Effector memory CD4-positive, alpha-beta T cell (primary cell): Measurements from ENCODE around the gene CDC42BPA.

Source experiments
- DNase-seq, 3 donors: peaks; one replicate each; pipeline ENCODE4 v3.0.0-alpha.2; 2020
- H3K27ac ChIP-seq: 2 replicates; pipeline ENCODE4 v1.7.0; 2013; ENCODE audit warnings: mild to moderate bottlenecking, low read length, moderate library complexity; ENCODE audit not compliant: insufficient read depth, poor library complexity, severe bottlenecking
- H3K27me3 ChIP-seq: replicated peaks from 2 replicates; pipeline ENCODE4 v1.7.0; 2013; ENCODE audit warnings: mild to moderate bottlenecking, low read length; ENCODE audit not compliant: insufficient read depth, control insufficient read depth, poor library complexity, severe bottlenecking
- H3K36me3 ChIP-seq: 2 replicates; pipeline ENCODE4 v1.7.0; 2013; ENCODE audit warnings: mild to moderate bottlenecking, low read length, moderate library complexity; ENCODE audit not compliant: control insufficient read depth, insufficient read depth
- H3K4me1 ChIP-seq: 2 replicates; pipeline ENCODE4 v1.7.0; 2013; ENCODE audit warnings: low read length, mild to moderate bottlenecking; ENCODE audit not compliant: control insufficient read depth, insufficient read depth, poor library complexity, severe bottlenecking
- H3K4me3 ChIP-seq: 2 replicates; pipeline ENCODE4 v1.7.0; 2013; ENCODE audit warnings: low read length, low read depth, mild to moderate bottlenecking; ENCODE audit not compliant: insufficient read depth, poor library complexity, severe bottlenecking
- H3K9me3 ChIP-seq: 2 replicates; pipeline ENCODE4 v1.7.0; 2013; ENCODE audit warnings: mild to moderate bottlenecking, low read length, moderate library complexity; ENCODE audit not compliant: control insufficient read depth

CDC42BPA gene

DNA sequence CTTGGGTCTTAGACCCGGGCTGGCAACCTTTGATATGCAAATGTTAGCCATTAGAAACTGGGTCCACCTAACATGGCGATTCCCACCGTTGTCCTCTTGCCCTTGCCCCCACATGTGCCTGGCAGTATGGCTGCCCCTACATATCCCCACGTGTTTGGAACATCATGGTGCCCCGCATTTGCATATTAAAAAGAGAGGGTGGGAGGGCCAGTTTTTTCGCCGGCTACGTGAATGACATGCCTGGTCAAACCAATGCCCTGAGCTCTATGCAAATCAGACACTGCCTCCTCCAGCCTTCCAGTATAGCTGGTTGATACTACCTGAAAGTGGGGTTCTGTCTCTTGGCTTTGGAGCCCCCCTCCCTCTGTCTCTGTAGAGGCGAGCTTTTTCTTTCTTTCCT, 133.0 kb downstream of the CDC42BPA start:
- Histone ChIP-seq H3K4me3 (no peak overlapping the region), H3K27me3 (no peaks in the 10 kb centered on the region), H3K27ac (no peak overlapping the region), H3K4me1 (no peaks in the 10 kb centered on the region), H3K36me3 (no peaks in the 10 kb centered on the region), H3K9me3 (no peaks in the 10 kb centered on the region)
- no peak for DNase-seq

DNA sequence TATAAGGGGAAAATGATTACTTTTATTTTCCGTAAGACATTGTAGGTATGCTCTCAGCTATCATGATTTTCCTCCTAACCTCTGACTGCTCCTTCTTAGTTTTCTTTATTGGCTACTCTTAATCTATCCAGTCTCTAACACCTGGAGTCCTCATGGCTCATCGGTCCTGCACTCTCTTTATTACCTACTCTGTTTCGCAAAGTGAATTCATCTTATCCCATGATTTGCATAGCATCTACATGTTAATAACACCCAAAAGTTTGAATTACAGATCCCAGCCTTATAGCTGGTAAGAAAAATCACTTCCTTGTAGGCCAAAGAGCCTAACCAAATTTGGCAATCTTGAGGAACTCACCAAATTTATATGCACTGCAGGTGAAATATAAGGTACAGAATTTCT, 136.3 kb downstream of the CDC42BPA start:
- DNase-seq, result no peak
- Histone ChIP-seq H3K4me3 (no peak overlapping the region), H3K9me3 (no peaks in the 10 kb centered on the region), H3K27me3 (no peaks in the 10 kb centered on the region), H3K4me1 (no peaks in the 10 kb centered on the region), H3K27ac (no peak overlapping the region), H3K36me3 (no peaks in the 10 kb centered on the region)

DNA sequence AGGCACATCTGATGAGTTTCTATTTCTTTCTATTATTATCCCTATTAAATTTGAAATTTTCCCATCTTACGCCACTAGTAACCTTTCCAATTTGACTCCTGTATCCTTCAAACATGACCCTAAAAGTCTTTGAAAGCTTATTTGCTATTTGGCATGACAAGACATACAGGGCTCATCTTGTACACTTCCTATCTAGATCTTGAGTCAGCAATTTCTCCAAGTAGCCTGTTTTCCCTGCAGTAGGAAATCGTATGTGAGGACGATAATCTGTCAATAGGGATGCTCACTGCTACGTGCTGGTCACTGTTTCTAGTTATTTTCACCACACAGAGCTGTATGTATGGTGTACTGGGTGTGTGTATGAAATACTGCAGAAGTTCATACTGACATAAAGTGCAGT, 142.7 kb downstream of the CDC42BPA start:
- Histone ChIP-seq H3K4me3 (no peak overlapping the region), H3K9me3 (no peaks in the 10 kb centered on the region), H3K4me1 (no peaks in the 10 kb centered on the region), H3K27ac (no peak overlapping the region), H3K36me3 (no peaks in the 10 kb centered on the region), H3K27me3 (no peaks in the 10 kb centered on the region)
- DNase-seq, result no peak

DNA sequence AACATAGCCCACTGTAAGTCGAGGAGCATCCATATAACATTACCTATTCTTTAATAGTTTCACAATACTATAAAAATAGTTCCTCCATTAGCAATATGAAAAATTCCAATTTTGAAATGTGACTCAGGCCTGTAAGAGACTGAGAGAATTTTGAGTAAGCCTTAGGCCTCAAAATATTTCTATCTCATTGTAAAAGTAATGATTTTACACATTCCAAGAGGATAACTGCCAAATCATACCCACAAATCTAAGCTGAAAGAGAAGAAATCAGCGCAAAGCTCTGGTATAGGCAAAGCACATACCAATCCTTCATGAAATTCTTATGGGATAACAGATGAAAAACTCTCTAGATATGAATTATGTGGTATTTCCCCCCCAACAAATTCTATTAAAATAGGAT, 144.1 kb downstream of the CDC42BPA start:
- Histone ChIP-seq H3K4me3 (no peak overlapping the region), H3K27me3 (no peaks in the 10 kb centered on the region), H3K4me1 (no peaks in the 10 kb centered on the region), H3K9me3 (no peaks in the 10 kb centered on the region), H3K27ac (no peak overlapping the region), H3K36me3 (no peaks in the 10 kb centered on the region)
- DNase-seq, result no peak

DNA sequence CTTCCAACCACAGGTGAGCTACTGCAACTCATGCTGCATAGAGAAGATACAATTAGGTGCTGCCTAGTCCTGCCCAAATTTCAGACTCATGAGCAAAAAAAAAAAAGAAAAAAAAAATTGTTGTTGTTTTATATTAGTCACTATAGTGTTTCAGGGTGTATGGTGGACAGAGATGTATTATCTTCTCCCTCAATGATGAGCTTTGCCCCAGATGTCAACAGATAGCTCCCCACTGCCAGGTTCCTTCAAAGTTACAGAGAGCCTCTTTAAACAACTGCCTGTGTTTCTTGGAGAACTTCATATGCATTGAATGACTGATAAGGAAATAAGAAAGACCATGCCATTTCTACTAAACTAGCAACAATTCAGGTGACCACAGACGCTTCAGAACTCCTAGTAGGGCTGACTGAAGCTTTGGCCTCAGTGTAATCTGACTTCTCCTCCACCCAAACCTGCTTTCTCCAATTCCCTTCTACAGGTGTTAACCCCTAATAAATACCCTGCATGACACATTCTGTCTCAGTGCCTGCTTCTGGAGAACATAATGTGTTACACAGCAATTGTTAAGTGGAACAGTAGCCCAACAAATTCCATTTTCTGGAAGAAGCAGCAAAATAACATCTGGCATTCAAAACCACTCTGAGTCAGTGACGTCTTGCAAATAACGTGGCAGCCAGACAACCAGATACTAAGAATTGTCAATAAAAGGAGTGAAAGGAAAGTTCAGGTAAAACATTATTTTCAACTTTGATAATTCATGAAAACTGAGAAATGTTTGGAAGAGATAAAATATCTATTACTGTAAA, 147.7 kb downstream of the CDC42BPA start:
- H3K4me1 ChIP-seq, result no peaks in the 10 kb centered on the region
- DNase-seq, result no peak
- H3K9me3 ChIP-seq, result no peaks in the 10 kb centered on the region
- no peaks in the 10 kb centered on the region for H3K27me3 ChIP-seq
- H3K4me3 ChIP-seq, result no peak overlapping the region
- no peaks in the 10 kb centered on the region for H3K36me3 ChIP-seq
- no peak overlapping the region for H3K27ac ChIP-seq

DNA sequence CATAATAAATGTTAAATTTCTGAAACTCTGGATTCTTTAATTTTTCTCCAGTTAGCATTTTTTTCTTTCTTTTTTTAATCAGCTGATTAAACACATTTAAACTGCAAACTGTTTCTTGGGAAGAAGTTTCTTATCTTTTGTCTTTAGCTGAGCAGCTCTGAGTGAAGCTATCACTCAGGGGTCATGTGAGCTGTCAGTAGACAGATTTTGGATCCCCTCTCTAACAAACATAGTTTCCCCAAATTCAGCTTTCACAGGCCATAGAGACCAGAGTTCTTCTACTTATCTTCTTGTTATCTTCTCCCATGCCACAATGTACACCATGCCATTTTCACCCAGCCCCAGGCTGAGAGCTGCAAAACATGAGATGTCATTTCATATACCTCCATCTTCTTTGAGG, 148.9 kb downstream of the CDC42BPA start:
- no peaks in the 10 kb centered on the region for H3K27me3 ChIP-seq
- DNase-seq, result no peak
- H3K9me3 ChIP-seq, result no peaks in the 10 kb centered on the region
- H3K4me1 ChIP-seq, result no peaks in the 10 kb centered on the region
- H3K4me3 ChIP-seq, result no peak overlapping the region
- no peaks in the 10 kb centered on the region for H3K36me3 ChIP-seq
- H3K27ac ChIP-seq, result no peak overlapping the region

DNA sequence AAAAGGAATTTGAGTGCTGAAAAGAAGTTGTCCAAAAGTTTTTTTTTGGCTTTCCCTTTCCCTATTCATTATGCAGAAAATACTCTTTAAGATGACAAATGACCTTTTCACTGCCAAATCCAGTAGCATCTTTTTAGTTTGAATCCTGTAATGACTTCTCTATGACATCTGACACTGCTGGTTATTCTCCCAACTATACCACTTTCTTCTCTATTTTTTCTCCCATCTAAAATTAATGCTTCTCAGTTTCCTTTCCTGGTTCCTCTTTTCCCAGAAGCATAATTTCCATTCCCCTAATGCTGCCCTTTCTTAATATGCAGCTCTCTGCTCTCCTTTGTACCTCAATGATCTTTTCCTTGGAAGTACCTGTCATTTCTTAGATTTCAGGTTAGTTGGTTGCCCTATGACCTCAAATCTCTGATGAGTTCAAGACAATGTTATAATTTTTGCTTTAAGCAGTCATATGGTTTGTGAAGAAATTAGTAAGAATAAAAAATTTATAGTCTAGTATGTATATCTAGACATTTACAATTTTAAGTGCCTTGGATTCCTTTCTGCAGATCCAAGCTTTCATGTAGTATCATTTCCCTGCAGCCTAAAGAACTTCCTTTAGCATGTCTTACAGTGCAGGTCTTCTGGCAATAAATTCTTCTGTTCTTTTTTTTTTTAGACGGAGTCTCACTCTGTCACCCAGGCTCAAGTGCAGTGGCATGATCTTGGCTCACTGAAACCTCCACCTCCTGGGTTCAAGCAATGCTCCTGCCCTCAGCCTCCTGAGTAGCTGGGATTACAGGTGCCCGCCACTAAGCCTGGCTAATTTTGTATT, 150.8 kb downstream of the CDC42BPA start:
- Histone ChIP-seq H3K4me1 (no peaks in the 10 kb centered on the region), H3K36me3 (no peaks in the 10 kb centered on the region), H3K27me3 (no peaks in the 10 kb centered on the region), H3K4me3 (no peak overlapping the region), H3K9me3 (no peaks in the 10 kb centered on the region), H3K27ac (no peak overlapping the region)
- DNase-seq, result no peak

DNA sequence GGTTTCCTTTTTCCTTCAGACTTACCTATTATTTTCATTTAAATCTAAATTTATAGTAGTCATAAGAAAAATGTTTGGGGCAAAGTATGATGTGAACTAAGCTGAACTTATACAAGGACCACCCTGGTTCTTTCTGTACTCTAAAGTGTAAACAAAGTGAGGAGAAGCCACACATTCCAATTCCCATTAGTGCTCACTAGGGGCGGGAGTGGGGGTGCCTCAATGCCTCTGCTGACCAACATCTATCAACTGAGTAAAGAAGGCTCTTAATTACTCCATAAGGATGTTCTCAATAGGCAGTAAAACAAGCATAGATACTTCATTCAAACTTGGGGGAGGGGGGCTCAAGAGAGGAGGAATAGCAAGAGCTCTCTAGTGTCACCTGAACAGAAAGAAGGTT, 151.7 kb downstream of the CDC42BPA start:
- H3K4me1 ChIP-seq, result no peaks in the 10 kb centered on the region
- H3K4me3 ChIP-seq, result no peak overlapping the region
- no peaks in the 10 kb centered on the region for H3K36me3 ChIP-seq

DNA sequence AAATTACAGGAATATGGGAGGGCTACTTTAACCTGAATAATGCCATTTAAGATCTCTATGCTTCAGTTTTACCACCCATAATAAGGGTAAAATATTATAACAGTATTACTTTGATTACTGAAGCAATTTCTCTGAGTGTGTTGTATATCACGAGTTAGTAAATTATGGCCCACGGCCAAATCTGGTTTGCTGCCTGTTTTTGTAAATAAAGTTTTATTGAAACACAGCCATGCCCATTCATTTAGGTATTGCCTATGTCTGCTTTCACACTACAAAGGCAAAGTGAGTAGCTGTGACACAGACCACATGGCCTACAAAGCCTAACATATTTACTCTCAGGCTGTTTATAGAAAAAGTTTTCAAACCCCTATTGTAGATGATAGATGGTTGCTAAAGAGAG, 156.8 kb downstream of the CDC42BPA start:
- H3K36me3 ChIP-seq, result no peaks in the 10 kb centered on the region
- H3K27me3 ChIP-seq, result no peaks in the 10 kb centered on the region
- no peaks in the 10 kb centered on the region for H3K9me3 ChIP-seq
- no peaks in the 10 kb centered on the region for H3K4me1 ChIP-seq
- no peak for DNase-seq
- H3K27ac ChIP-seq, result no peak overlapping the region
- H3K4me3 ChIP-seq, result no peak overlapping the region

More for the DNA sequence above, 151.7 kb downstream of the CDC42BPA start:
- Histone ChIP-seq H3K27ac (no peak overlapping the region), H3K27me3 (no peaks in the 10 kb centered on the region), H3K9me3 (no peaks in the 10 kb centered on the region)
- DNase-seq, result no peak

DNA sequence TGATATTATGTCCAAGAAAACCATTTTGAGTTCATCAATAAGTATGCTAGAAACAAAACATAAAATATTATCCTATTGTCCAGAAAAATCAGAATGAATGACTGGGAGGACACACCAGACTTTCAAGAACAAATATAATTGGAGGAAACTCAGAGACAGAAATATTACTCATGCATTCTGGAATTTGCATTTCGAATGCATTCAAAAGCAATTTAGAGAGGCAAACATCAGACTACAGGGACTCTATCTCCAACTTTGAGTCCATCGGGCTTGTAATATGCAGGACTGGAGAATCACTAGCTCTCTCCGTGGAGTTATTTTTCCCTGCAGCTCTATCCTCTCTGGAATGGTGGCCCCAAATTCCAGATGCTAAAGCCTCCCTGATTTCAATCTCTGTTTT, 161.8 kb downstream of the CDC42BPA start:
- H3K27me3 ChIP-seq, result no peaks in the 10 kb centered on the region
- H3K36me3 ChIP-seq, result no peaks in the 10 kb centered on the region
- no peak for DNase-seq
- no peaks in the 10 kb centered on the region for H3K9me3 ChIP-seq
- H3K27ac ChIP-seq, result no peak overlapping the region
- no peak overlapping the region for H3K4me3 ChIP-seq
- no peaks in the 10 kb centered on the region for H3K4me1 ChIP-seq
